OCI-LY1 (cell line): ENCODE measurements around the gene DSC3.

ENCODE experiments used
- H2AFZ ChIP-seq: fragments of 200-600 bp; sonication (generic), shearing (Covaris generic); 2 replicates; pipeline ENCODE4 v1.6.0; 2014; ENCODE audit warnings: antibody characterized with exemption, mild to moderate bottlenecking, low read length
- H3F3A ChIP-seq: fragments of 200-600 bp; sonication (generic), shearing (Covaris generic); 2 replicates; pipeline ENCODE4 v1.6.0; 2014; ENCODE audit warnings: mild to moderate bottlenecking, antibody characterized with exemption, low read length, moderate library complexity; ENCODE audit not compliant: insufficient read depth
- H3K27ac ChIP-seq: fragments of 200-600 bp; sonication (generic); 2 replicates; pipeline ENCODE4 v1.5.1; 2014; ENCODE audit warnings: low read length, mixed run types, mild to moderate bottlenecking, low read depth; ENCODE audit not compliant: poor library complexity, severe bottlenecking
- H3K27me3 ChIP-seq: fragments of 200-600 bp; sonication (generic); 2 replicates; pipeline ENCODE4 v1.6.0; 2014; ENCODE audit warnings: antibody characterized with exemption, mild to moderate bottlenecking, low read length, moderate library complexity; ENCODE audit not compliant: insufficient read depth
- H3K36me3 ChIP-seq: fragments of 200-600 bp; sonication (generic); 2 replicates; pipeline ENCODE4 v1.6.1; 2014; ENCODE audit warnings: mild to moderate bottlenecking, antibody characterized with exemption, low read length, moderate library complexity, mixed read lengths; ENCODE audit not compliant: insufficient read depth
- H3K4me1 ChIP-seq: fragments of 200-600 bp; sonication (generic); 2 replicates; pipeline ENCODE4 v1.5.1; 2014; ENCODE audit warnings: mild to moderate bottlenecking, low read length, moderate library complexity; ENCODE audit not compliant: insufficient read depth, severe bottlenecking
- H3K4me2 ChIP-seq: fragments of 200-600 bp; sonication (generic), shearing (Covaris generic); 2 replicates; pipeline ENCODE4 v1.6.1; 2014; ENCODE audit warnings: low read length
- H3K4me3 ChIP-seq: fragments of 200-600 bp; sonication (generic); 2 replicates; pipeline ENCODE4 v1.5.1; 2014; ENCODE audit warnings: low read length, low read depth, mild to moderate bottlenecking, mixed read lengths; ENCODE audit not compliant: poor library complexity, severe bottlenecking
- H3K79me2 ChIP-seq: fragments of 200-600 bp; shearing (Covaris generic); 2 replicates; pipeline ENCODE4 v1.6.1; 2016; ENCODE audit warnings: mixed run types, low read length, mixed read lengths; ENCODE audit not compliant: insufficient read depth
- H3K9ac ChIP-seq: fragments of 200-600 bp; sonication (generic), shearing (Covaris generic); 2 replicates; pipeline ENCODE4 v1.6.1; 2014; ENCODE audit warnings: mild to moderate bottlenecking, low read length, mixed read lengths
- H3K9me2 ChIP-seq: fragments of 200-600 bp; sonication (generic), shearing (Covaris generic); 2 replicates; pipeline ENCODE4 v1.6.1; 2014; ENCODE audit warnings: low read depth, mild to moderate bottlenecking, low read length, mixed read lengths
- H3K9me3 ChIP-seq: fragments of 200-600 bp; shearing (Covaris generic); 2 replicates; pipeline ENCODE4 v1.6.1; 2014; ENCODE audit warnings: low read length, mixed read lengths
- H4K20me1 ChIP-seq: fragments of 200-600 bp; sonication (generic), shearing (Covaris generic); 2 replicates; pipeline ENCODE4 v1.6.0; 2016; ENCODE audit warnings: mild to moderate bottlenecking, low read length; ENCODE audit not compliant: insufficient read depth
- CTCF ChIP-seq: fragments of 200-600 bp; sonication (generic), shearing (Covaris generic); IDR thresholded peaks from 2 replicates; pipeline ENCODE4 v1.5.1; 2017; ENCODE audit warnings: mild to moderate bottlenecking, antibody characterized with exemption, low read length, moderate library complexity, mixed read lengths
- EZH2 ChIP-seq: fragments of 200-600 bp; sonication (generic), shearing (Covaris generic); IDR thresholded peaks from 2 replicates; pipeline ENCODE4 v1.8.0; 2017; ENCODE audit warnings: borderline replicate concordance, mixed run types, mild to moderate bottlenecking, antibody characterized with exemption, low read length, moderate library complexity, mixed read lengths

The DSC3 gene

DNA sequence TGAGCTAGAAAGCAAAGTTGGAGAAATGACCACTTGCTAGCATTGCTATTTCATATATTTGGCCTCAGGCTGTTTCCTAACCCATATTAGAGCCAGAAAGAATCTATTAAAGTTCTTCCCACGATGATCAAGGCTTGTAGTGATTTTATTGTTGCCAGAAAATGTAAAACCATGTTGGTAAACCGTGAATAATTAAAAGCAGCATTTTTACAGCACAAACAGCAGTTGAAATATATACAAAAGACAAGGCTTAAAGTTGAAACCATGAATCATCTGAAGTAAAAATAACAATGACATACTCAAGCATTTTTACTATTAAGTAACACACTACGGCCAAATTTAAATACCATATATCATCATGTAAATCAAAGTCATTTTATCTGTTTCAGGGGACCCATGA lies 27.7 kb upstream of the DSC3 start:
- Histone ChIP-seq H3K9ac (no peak overlapping the region), H3F3A (no peaks in the 10 kb centered on the region), H3K4me3 (no peak overlapping the region), H3K79me2 (no peaks in the 10 kb centered on the region), H4K20me1 (no peaks in the 10 kb centered on the region), H3K4me2 (no peak overlapping the region), H3K36me3 (no peaks in the 10 kb centered on the region), H2AFZ (no peak overlapping the region), H3K9me2 (no peaks in the 10 kb centered on the region), H3K9me3 (no peaks in the 10 kb centered on the region), H3K27ac (no peak overlapping the region), H3K27me3 (no peaks in the 10 kb centered on the region), H3K4me1 (no peaks in the 10 kb centered on the region)
- no peak for TF ChIP-seq EZH2

DNA sequence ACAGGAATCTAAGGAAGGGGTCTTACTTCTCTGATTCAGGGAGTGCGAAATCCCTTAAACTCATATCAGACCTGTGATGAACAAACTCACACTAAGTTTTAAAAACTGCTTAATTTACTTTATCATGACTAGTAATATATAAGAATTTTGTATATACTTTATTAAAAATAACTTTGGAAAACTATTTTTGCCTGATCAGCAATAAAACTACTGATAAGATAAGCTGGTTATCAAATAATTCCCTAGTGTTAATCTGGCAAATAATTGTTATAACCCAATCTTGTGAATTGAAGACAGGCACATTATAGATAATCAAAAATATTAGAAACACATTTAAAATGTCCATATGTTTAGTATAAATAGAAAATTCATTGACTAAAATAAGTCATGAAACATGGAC lies 23.7 kb upstream of the DSC3 start:
- TF ChIP-seq EZH2 (no peak), CTCF (no peak)
- Histone ChIP-seq H3K9me3 (no peaks in the 10 kb centered on the region), H3K4me3 (no peak overlapping the region), H3K9ac (no peak overlapping the region), H3K27me3 (no peaks in the 10 kb centered on the region), H3F3A (no peaks in the 10 kb centered on the region), H3K79me2 (no peaks in the 10 kb centered on the region), H3K27ac (no peak overlapping the region), H4K20me1 (no peaks in the 10 kb centered on the region), H3K4me2 (no peak overlapping the region), H3K9me2 (no peaks in the 10 kb centered on the region), H3K36me3 (no peaks in the 10 kb centered on the region), H2AFZ (no peak overlapping the region), H3K4me1 (no peaks in the 10 kb centered on the region)

DNA sequence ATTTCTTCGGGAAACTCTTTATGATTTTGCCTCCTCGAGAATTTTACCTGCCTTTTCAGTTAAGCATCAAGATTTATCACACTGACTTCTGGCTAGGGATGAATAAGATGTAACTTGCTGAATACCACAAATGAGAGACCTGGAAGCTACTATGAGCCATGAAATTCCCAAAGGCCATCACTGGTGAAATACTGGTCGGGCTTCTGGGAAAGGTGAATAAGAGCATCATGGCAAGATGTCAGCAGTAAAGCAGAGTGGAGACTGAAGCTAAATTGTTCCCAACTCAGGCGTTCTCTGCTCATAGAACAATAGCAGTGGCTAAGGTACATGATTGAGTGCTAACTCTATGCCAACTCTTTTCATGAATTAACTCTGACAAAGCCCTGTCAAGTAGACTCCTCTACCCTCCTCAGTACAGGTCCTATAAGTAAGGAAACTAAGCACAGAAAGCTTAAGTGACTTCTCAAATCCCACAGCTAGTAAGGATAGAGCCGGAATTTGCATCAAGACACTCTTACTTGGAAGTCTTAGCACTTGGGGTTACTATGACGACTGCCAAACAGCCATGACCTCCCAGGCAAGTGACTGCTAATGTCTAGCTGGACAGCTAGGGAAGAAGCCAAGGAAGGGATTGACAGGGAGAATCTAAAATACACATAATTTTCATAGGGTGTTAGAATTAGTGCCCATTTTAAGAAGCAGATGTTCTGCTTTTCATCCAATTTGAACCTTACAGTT lies 22.7 kb upstream of the DSC3 start:
- Histone ChIP-seq H4K20me1 (no peaks in the 10 kb centered on the region), H3K4me1 (no peaks in the 10 kb centered on the region), H3K4me3 (no peak overlapping the region), H3K27ac (no peak overlapping the region), H3K9ac (no peak overlapping the region), H2AFZ (no peak overlapping the region), H3K9me2 (no peaks in the 10 kb centered on the region), H3F3A (no peaks in the 10 kb centered on the region), H3K27me3 (no peaks in the 10 kb centered on the region), H3K9me3 (no peaks in the 10 kb centered on the region), H3K79me2 (no peaks in the 10 kb centered on the region), H3K36me3 (no peaks in the 10 kb centered on the region), H3K4me2 (no peak overlapping the region)
- TF ChIP-seq EZH2 (no peak), CTCF (no peak)

GRCh38 chr18:31064130-31064529 lies 21.6 kb upstream of the DSC3 start:
- Histone ChIP-seq H2AFZ (no peak overlapping the region), H3K9me3 (no peaks in the 10 kb centered on the region), H4K20me1 (no peaks in the 10 kb centered on the region), H3K79me2 (no peaks in the 10 kb centered on the region), H3K4me3 (no peak overlapping the region), H3K36me3 (no peaks in the 10 kb centered on the region), H3K27ac (no peak overlapping the region), H3K4me1 (no peaks in the 10 kb centered on the region), H3K27me3 (no peaks in the 10 kb centered on the region), H3K4me2 (no peak overlapping the region), H3K9me2 (no peaks in the 10 kb centered on the region), H3K9ac (no peak overlapping the region), H3F3A (no peaks in the 10 kb centered on the region)
- no peak for TF ChIP-seq EZH2
- TF ChIP-seq CTCF = no peak
